ENCODE results near the gene ILF2.

The ILF2 gene

DNA sequence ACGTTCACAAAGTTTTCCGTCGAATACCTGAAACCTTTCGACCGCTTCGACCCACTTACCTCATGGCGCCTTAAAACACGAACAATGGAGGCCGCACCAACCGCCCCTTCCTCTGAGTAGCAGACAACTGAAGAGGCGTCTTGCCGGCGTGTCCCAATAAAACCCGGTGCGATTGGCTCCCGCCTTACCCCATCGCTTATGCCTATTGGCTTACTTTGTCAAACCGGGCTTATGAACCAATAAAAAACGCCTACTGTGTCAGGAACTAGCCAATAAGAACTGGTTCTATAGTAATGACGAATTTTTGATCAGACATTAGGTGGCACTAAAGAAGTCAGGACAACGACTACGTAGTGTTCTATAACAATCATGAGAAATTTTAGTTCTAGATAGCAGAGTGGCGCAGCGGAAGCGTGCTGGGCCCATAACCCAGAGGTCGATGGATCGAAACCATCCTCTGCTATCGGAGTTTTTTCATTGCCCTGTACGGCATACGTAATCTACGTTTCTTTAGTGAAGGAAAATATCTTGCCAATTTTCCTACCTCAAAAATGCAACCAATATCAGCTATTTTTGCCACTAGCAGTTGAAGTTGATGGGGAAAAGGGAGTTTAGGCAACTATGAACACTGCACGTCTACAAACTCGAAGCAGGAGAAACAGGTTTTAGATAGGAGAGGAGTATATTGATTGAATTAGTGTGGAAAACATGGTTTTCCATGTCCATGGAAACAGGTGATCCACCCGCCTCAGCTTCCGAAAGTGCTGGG is at the start of gene ILF2 (continued):
- TF ChIP-seq ZNF629 (tag by site-specific recombination; IDR thresholded peaks at IDR 0.05) (peak; percentile 94), ZNF112 (tag by site-specific recombination; IDR thresholded peaks at IDR 0.05) (no peak), ZNF184 (tag by site-specific recombination; IDR thresholded peaks at IDR 0.05) (peak; percentile 87), ZNF558 (tag by site-specific recombination; IDR thresholded peaks at IDR 0.05) (peak; percentile 72; the same call in 1 of the 2 replicates), ZNF658 (tag by site-specific recombination; IDR thresholded peaks at IDR 0.05) (no peak), IKZF3 (tag by site-specific recombination; IDR thresholded peaks at IDR 0.05) (peak; percentile 98), ZNF24 (tag by site-specific recombination; IDR thresholded peaks at IDR 0.05) (peak; percentile 50; the same call in 1 of the 2 replicates), ZNF626 (tag by site-specific recombination; IDR thresholded peaks at IDR 0.05) (no peak), PRDM1 (tag by site-specific recombination; IDR thresholded peaks at IDR 0.05) (peak; percentile 87), ZNF600 (tag by site-specific recombination; IDR thresholded peaks at IDR 0.05) (no peak), ZNF48 (tag by site-specific recombination; IDR thresholded peaks at IDR 0.05) (no peak), ZNF521 (tag by site-specific recombination; IDR thresholded peaks at IDR 0.05) (no peak), ZFP37 (tag by site-specific recombination; IDR thresholded peaks at IDR 0.05) (0 out of 2 replicates have a peak, but pooled peaks have one; percentile 37), ZNF792 (tag by site-specific recombination; IDR thresholded peaks at IDR 0.05) (no peak), ZNF354C (tag by site-specific recombination; IDR thresholded peaks at IDR 0.05; ENCODE audit: borderline replicate concordance, low read depth) (no peak), ZNF529 (tag by site-specific recombination; IDR thresholded peaks at IDR 0.05; ENCODE audit: insufficient replicate concordance) (no peak), ZNF791 (tag by site-specific recombination; IDR thresholded peaks at IDR 0.05) (no peak), REPIN1 (tag by site-specific recombination; IDR thresholded peaks at IDR 0.05; ENCODE audit: low read depth) (no peak), ZNF670 (tag by site-specific recombination; IDR thresholded peaks at IDR 0.05; ENCODE audit: low read depth) (no peak), ZNF555 (tag by site-specific recombination; conservative IDR thresholded peaks at IDR 0.05) (no peak), ZNF324 (tag by site-specific recombination; IDR thresholded peaks at IDR 0.05) (peak; percentile 60), ZNF311 (tag by site-specific recombination; IDR thresholded peaks at IDR 0.05; ENCODE audit: borderline replicate concordance) (no peak), ZNF211 (tag by site-specific recombination; IDR thresholded peaks at IDR 0.05; ENCODE audit: low read depth) (no peak), ZNF202 (tag by site-specific recombination; IDR thresholded peaks at IDR 0.05; ENCODE audit: borderline replicate concordance) (no peak), ZXDB (tag by site-specific recombination; IDR thresholded peaks at IDR 0.05) (peak; percentile 54; the same call in 1 of the 2 replicates), ZNF19 (tag by site-specific recombination; IDR thresholded peaks at IDR 0.05; ENCODE audit: low read depth) (no peak), ZNF16 (tag by site-specific recombination; IDR thresholded peaks at IDR 0.05; ENCODE audit: low read depth) (no peak), ZNF248 (tag by site-specific recombination; IDR thresholded peaks at IDR 0.05) (no peak), ZNF10 (tag by site-specific recombination; IDR thresholded peaks at IDR 0.05) (peak; percentile 95), ZNF560 (tag by site-specific recombination; IDR thresholded peaks at IDR 0.05; ENCODE audit: borderline replicate concordance) (no peak), ZBTB1 (tag by site-specific recombination; IDR thresholded peaks at IDR 0.05) (no peak), ZNF146 (tag by site-specific recombination; IDR thresholded peaks at IDR 0.05) (no peak), ZNF169 (tag by site-specific recombination; IDR thresholded peaks at IDR 0.05) (no peak)
- TF ChIP-seq, protein P1, sequence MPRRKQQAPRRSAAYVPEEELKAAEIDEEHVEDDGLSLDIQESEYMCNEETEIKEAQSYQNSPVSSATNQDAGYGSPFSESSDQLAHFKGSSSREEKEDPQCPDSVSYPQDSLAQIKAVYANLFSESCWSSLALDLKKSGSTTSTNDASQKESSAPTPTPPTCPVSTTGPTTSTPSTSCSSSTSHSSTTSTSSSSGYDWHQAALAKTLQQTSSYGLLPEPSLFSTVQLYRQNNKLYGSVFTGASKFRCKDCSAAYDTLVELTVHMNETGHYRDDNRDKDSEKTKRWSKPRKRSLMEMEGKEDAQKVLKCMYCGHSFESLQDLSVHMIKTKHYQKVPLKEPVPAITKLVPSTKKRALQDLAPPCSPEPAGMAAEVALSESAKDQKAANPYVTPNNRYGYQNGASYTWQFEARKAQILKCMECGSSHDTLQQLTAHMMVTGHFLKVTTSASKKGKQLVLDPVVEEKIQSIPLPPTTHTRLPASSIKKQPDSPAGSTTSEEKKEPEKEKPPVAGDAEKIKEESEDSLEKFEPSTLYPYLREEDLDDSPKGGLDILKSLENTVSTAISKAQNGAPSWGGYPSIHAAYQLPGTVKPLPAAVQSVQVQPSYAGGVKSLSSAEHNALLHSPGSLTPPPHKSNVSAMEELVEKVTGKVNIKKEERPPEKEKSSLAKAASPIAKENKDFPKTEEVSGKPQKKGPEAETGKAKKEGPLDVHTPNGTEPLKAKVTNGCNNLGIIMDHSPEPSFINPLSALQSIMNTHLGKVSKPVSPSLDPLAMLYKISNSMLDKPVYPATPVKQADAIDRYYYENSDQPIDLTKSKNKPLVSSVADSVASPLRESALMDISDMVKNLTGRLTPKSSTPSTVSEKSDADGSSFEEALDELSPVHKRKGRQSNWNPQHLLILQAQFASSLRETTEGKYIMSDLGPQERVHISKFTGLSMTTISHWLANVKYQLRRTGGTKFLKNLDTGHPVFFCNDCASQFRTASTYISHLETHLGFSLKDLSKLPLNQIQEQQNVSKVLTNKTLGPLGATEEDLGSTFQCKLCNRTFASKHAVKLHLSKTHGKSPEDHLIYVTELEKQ (tag by site-specific recombination; IDR thresholded peaks at IDR 0.05; ENCODE audit: borderline replicate concordance), result peak; percentile 59; the same call in 1 of the 2 replicates
- TF ChIP-seq, protein P2, sequence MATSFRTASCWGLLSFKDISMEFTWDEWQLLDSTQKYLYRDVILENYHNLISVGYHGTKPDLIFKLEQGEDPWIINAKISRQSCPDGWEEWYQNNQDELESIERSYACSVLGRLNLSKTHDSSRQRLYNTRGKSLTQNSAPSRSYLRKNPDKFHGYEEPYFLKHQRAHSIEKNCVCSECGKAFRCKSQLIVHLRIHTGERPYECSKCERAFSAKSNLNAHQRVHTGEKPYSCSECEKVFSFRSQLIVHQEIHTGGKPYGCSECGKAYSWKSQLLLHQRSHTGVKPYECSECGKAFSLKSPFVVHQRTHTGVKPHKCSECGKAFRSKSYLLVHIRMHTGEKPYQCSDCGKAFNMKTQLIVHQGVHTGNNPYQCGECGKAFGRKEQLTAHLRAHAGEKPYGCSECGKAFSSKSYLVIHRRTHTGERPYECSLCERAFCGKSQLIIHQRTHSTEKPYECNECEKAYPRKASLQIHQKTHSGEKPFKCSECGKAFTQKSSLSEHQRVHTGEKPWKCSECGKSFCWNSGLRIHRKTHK (tag by site-specific recombination; IDR thresholded peaks at IDR 0.05), result no peak
- TF ChIP-seq, protein P3, sequence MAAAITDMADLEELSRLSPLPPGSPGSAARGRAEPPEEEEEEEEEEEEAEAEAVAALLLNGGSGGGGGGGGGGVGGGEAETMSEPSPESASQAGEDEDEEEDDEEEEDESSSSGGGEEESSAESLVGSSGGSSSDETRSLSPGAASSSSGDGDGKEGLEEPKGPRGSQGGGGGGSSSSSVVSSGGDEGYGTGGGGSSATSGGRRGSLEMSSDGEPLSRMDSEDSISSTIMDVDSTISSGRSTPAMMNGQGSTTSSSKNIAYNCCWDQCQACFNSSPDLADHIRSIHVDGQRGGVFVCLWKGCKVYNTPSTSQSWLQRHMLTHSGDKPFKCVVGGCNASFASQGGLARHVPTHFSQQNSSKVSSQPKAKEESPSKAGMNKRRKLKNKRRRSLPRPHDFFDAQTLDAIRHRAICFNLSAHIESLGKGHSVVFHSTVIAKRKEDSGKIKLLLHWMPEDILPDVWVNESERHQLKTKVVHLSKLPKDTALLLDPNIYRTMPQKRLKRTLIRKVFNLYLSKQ (tag by site-specific recombination; IDR thresholded peaks at IDR 0.05; ENCODE audit: borderline replicate concordance), result no peak
